Measurements from ENCODE around the gene ANXA1. TPM values are rescaled to one million over a fixed set of nuclear protein-coding genes. Genes with fewer than 3 reads are reported as not detected.

Gene ANXA1
- total RNA-seq, 1 donor from 2014 or later, result 189 TPM

DNA sequence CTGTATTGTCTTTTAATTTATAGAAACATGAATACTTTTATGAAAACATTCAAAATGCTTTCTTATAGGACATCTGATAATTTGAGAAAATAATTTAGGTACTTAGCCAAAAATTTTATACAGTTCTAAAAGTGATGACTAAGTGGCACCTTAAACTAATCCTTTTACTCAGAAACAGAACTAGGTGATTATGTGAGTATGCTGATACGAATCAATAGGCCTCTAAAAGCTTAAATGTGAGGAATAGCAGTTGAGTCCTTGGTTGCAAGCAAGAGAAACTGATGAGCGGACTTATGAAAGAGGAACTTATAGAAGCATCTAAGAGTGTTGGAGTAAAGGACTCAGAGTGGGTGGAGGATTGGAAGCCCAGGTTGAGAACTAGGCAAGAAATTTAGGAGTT is 26.4 kb downstream of the ANXA1 start:
- DNase-seq (ENCODE audit: low read depth), result no peak
- no peak overlapping the region for H3K4me3 ChIP-seq (ENCODE audit: low read depth, low read length)
- TF ChIP-seq CTCF (IDR thresholded peaks at IDR 0.05; ENCODE audit: insufficient read depth, low read length, poor library complexity, severe bottlenecking), result no peak

DNA sequence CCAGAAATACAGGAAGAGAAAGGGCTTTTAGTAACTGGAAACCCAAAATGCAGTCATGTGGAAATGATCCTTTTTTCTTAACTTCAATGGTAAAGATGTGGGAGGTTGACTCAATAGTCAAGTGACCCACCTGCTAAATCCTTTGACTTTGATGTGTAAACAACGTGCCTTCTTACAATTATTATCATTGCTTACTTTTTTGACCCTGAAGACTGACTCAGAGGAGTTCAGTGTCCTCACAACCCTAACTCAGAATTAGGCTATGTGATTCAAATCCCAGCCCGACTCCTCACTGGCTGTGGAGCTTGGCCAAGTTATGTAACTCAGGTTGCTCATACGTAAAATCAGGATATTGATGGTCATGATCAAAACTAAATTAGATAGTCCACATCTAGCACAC is 27.9 kb downstream of the ANXA1 start:
- TF ChIP-seq CTCF (IDR thresholded peaks at IDR 0.05; ENCODE audit: insufficient read depth, low read length, poor library complexity, severe bottlenecking), result no peak
- no peaks in the 10 kb centered on the region for H3K36me3 ChIP-seq (ENCODE audit: control insufficient read depth, insufficient read depth, low read length)
- DNase-seq (ENCODE audit: low read depth), result peak; percentile 82
- H3K27me3 ChIP-seq (ENCODE audit: control insufficient read depth, insufficient read depth, low read length), result no peaks in the 10 kb centered on the region
- H3K4me3 ChIP-seq (ENCODE audit: low read depth, low read length), result no peak overlapping the region

More for the DNA sequence above, 26.4 kb downstream of the ANXA1 start:
- no peaks in the 10 kb centered on the region for H3K36me3 ChIP-seq (ENCODE audit: control insufficient read depth, insufficient read depth, low read length)
- H3K27me3 ChIP-seq (ENCODE audit: control insufficient read depth, insufficient read depth, low read length), result no peaks in the 10 kb centered on the region

DNA sequence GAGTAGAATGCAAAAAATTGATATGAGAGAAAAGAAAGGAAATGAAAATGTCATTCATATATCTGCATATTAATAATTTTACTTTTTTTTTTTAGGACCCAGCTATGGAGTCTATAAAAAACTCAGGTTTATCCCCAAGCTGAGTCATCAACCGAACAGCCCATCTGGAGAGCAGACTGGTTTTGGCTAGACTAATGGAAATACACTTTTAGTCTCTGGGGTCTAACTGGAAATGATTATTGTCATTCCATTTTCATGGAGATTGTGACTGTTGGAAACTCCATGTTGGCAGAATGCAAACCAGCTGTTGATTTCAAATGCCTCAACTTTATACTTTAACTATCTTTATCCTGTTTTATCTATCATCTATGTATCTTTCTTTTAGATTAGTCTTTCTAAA is 28.7 kb downstream of the ANXA1 start:
- TF ChIP-seq CTCF (IDR thresholded peaks at IDR 0.05; ENCODE audit: insufficient read depth, low read length, poor library complexity, severe bottlenecking), result no peak
- H3K4me3 ChIP-seq (ENCODE audit: low read depth, low read length), result no peak overlapping the region
- no peaks in the 10 kb centered on the region for H3K36me3 ChIP-seq (ENCODE audit: control insufficient read depth, insufficient read depth, low read length)
- no peaks in the 10 kb centered on the region for H3K27me3 ChIP-seq (ENCODE audit: control insufficient read depth, insufficient read depth, low read length)
- no peak for DNase-seq (ENCODE audit: low read depth)

GRCh38 chr9:73182928-73183327 is 31.3 kb downstream of the ANXA1 start:
- H3K36me3 ChIP-seq (ENCODE audit: control insufficient read depth, insufficient read depth, low read length), result no peaks in the 10 kb centered on the region
- DNase-seq (ENCODE audit: low read depth), result no peak
- TF ChIP-seq CTCF (IDR thresholded peaks at IDR 0.05; ENCODE audit: insufficient read depth, low read length, poor library complexity, severe bottlenecking), result no peak
- H3K4me3 ChIP-seq (ENCODE audit: low read depth, low read length), result no peak overlapping the region
- no peaks in the 10 kb centered on the region for H3K27me3 ChIP-seq (ENCODE audit: control insufficient read depth, insufficient read depth, low read length)

- H3K27me3 ChIP-seq (ENCODE audit: control insufficient read depth, insufficient read depth, low read length), result no peaks in the 10 kb centered on the region
- no peak for DNase-seq (ENCODE audit: low read depth)
- no peak for TF ChIP-seq CTCF (IDR thresholded peaks at IDR 0.05; ENCODE audit: insufficient read depth, low read length, poor library complexity, severe bottlenecking)
These were observed 31.8 kb downstream of the ANXA1 start for GRCh38 chr9:73183428-73183827.

More at GRCh38 chr9:73183428-73183827, 31.8 kb downstream of the ANXA1 start:
- H3K36me3 ChIP-seq (ENCODE audit: control insufficient read depth, insufficient read depth, low read length), result no peaks in the 10 kb centered on the region
- H3K4me3 ChIP-seq (ENCODE audit: low read depth, low read length), result no peak overlapping the region
